HG03159 (cell line): Measurements from ENCODE around the gene MASTL.

ENCODE experiments used
- ATAC-seq: cut with Tn5 transposase; IDR thresholded peaks from one replicate; pipeline ENCODE4 v1.9.1; 2021; ENCODE audit warnings: mild to moderate bottlenecking, moderate library complexity; ENCODE audit not compliant: unreplicated experiment

The MASTL gene

GRCh38 chr10:27225011-27225590, 69.9 kb downstream of the MASTL start:
- ATAC-seq = no peak

- ATAC-seq = no peak
Observed at GRCh38 chr10:27225642-27226257, 70.6 kb downstream of the MASTL start.

- no peak for ATAC-seq
Observed at GRCh38 chr10:27230022-27230421, 74.9 kb downstream of the MASTL start.

- no peak for ATAC-seq
Observed at GRCh38 chr10:27235706-27236105, 80.6 kb downstream of the MASTL start.
